Keratinocyte (primary cell): ENCODE data around the gene TCP10L.
"Not testable (repeated sequence)": the region's sequence is repeated elsewhere in the genome, so short reads cannot be mapped to it uniquely, and the experiment has no call there.

Source experiments
- EZH2 ChIP-seq: IDR thresholded peaks from one replicate; pipeline ENCODE4 v1.6.1; 2012; ENCODE audit warnings: inconsistent platforms, mild to moderate bottlenecking, low read length, moderate library complexity
- TF ChIP-seq, protein P1 (sequence below), 3 experiments: IDR thresholded peaks in 1 of 3; conservative IDR thresholded peaks in 1 of 3; optimal IDR thresholded peaks in 1 of 3; 2 replicates in 2 of 3; 3 replicates in 1 of 3; pipeline versions ENCODE3 to v1.5.1; 2011; ENCODE audit warnings: low read length in 3 of 3, mild to moderate bottlenecking in 3 of 3, moderate library complexity in 2 of 3, control low read depth in 1 of 3, inconsistent platforms in 1 of 3; ENCODE audit not compliant: insufficient read depth in 2 of 3; ENCODE audit errors: extremely low read depth in 1 of 3

DNA sequence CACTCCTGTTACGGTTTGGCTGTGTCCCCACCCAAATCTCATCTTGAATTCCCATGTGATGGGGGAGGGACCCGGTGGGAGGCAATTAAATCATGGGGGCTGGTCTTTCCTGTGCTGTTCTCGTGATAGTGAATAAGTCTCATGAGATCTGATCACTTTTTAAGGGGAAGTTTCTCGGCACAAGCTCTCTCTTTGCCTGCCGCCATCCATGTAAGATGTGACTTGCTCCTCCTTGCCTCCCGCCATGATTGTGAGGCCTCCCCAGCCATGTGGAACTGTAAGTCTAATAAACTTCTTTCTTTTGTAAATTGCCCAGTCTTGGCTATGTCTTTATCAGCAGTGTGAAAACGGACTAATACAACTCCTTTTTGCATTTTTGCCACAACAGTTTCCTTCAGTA lies 54.5 kb downstream of the TCP10L start:
- TF ChIP-seq, protein P1, sequence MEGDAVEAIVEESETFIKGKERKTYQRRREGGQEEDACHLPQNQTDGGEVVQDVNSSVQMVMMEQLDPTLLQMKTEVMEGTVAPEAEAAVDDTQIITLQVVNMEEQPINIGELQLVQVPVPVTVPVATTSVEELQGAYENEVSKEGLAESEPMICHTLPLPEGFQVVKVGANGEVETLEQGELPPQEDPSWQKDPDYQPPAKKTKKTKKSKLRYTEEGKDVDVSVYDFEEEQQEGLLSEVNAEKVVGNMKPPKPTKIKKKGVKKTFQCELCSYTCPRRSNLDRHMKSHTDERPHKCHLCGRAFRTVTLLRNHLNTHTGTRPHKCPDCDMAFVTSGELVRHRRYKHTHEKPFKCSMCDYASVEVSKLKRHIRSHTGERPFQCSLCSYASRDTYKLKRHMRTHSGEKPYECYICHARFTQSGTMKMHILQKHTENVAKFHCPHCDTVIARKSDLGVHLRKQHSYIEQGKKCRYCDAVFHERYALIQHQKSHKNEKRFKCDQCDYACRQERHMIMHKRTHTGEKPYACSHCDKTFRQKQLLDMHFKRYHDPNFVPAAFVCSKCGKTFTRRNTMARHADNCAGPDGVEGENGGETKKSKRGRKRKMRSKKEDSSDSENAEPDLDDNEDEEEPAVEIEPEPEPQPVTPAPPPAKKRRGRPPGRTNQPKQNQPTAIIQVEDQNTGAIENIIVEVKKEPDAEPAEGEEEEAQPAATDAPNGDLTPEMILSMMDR (optimal IDR thresholded peaks at IDR 0.05 in 1 of 3, IDR thresholded peaks at IDR 0.05 in 1 of 3, conservative IDR thresholded peaks at IDR 0.05 in 1 of 3; ENCODE audit: extremely low read depth in 1 of 3, insufficient read depth in 2 of 3, low read length in 3 of 3) = not testable (repeated sequence)
- not testable (repeated sequence) for TF ChIP-seq EZH2
